Pulmonary artery endothelial cell (primary cell): ENCODE data around the gene MXD3. TPM values are rescaled to one million over a fixed set of nuclear protein-coding genes. Genes with fewer than 3 reads are reported as not detected.
"Not testable (repeated sequence)": the region's sequence is repeated elsewhere in the genome, so short reads cannot be mapped to it uniquely, and the experiment has no call there.

ENCODE experiments used
- DNase-seq: peaks from one replicate; pipeline ENCODE4 v3.0.0-alpha.2; 2011; ENCODE audit warnings: low read depth, low spot score
- total RNA-seq: library from RNA; depleted of rRNA; stranded (reverse); fragments of >200 nt; gene quantifications from 2 replicates; pipeline ENCODE4 v1.2.3, GENCODE V29; 2014

MXD3 gene
- total RNA-seq, 1 donor from 2014 or later = 14.0 TPM

DNA sequence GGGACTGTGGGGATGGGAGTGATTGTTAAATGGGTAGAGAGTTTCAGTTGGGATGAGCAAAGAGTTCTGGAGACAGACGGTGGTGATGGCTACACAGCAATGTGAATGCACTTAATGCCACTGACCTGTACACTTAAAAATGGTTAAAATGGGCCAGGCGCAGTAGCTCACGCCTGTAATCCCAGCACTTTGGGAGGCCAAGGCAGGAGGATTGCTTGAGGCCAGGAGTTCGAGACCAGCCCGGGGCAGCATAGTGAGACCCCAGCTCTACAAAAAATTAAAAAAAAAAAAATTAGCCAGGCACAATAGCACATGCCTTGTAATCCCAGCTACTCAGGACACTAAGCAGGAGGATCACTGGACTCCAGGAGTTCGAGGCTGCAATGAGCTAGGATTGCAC lies 32.1 kb upstream of the MXD3 start:
- no peak for DNase-seq

DNA sequence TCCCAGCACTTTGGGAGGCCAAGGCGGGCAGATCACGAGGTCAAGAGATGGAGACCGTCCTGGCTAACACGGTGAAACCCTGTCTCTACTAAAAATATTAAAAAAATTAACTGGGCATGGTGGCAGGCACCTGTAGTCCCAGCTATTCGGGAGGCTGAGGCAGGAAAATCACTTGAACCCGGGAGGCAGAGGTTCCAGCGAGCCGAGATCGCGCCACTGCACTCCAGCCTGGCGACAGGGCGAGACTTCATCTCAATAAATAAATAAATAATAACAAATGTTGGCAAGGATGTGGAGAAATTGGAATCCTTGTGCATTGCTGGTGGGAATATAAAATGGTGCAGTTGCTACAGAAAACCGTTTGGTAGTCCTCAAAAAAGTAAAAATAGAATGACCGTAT lies 31.3 kb upstream of the MXD3 start:
- DNase-seq = not testable (repeated sequence)

DNA sequence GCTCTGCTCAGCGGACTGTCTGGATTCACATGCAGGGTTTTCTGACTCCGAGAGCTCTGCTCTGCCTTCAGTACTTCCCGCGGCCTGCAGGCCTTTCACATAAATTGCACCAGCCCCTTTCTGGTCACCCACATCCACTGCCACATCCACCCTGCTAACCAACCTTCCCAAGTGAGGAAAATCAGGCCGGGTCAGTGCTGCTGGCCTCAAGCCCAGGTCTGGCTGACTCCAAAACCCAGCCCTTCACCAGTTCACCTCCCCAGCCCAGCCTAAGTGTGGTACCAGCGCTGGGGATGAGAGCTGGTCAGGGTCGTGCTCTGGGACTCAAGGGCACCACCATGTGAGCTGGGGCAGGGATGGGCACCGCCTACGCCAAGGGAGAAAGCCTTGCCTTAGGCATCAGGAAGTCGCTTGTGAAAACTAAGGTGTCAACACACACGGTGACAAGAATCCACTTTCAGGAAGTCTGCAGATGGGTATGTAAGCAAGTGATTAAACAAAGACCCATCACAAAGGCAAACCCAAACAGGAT lies 27.5 kb upstream of the MXD3 start:
- DNase-seq = no peak

DNA sequence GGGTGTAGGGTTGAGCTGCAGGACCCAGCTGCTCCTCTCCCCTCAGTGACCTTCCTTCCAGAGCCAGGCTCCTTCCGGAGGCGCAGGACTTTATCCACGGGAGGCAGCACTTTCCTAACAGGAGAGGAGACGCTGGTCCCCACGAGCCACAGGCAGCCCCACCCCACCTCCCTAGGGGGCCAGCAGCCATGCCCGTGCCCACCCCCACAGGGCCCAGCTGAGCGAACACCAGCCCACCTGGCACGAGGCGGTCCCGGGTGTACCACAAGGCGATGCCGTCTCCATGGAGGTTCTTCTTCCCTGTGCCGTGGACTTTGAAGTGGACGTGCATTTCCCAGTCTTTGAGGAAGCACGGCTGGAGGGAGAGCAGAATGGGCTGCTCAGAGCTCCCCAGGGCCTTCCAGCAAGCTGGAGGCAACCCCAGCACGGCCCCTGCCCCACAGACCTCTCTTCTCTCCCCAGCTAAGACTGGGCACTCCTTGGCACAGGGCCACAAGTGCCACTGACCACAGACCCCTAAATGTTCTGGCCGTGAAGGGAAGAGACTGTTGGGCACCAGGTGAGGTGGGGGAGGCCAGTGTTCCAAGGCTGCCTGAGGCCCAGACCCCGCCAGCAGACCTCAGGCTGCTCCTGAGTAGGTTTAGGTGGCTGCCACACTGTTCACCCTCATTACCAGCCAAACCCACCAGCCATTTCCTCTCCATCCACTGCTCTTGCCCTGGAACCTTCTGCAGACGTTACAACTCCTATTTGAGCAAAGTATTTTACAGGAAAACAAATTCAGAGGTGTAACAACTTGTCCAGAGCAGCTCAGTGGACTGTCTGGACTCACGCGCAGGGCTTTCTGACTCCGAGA lies 26.8 kb upstream of the MXD3 start:
- DNase-seq = no peak

DNA sequence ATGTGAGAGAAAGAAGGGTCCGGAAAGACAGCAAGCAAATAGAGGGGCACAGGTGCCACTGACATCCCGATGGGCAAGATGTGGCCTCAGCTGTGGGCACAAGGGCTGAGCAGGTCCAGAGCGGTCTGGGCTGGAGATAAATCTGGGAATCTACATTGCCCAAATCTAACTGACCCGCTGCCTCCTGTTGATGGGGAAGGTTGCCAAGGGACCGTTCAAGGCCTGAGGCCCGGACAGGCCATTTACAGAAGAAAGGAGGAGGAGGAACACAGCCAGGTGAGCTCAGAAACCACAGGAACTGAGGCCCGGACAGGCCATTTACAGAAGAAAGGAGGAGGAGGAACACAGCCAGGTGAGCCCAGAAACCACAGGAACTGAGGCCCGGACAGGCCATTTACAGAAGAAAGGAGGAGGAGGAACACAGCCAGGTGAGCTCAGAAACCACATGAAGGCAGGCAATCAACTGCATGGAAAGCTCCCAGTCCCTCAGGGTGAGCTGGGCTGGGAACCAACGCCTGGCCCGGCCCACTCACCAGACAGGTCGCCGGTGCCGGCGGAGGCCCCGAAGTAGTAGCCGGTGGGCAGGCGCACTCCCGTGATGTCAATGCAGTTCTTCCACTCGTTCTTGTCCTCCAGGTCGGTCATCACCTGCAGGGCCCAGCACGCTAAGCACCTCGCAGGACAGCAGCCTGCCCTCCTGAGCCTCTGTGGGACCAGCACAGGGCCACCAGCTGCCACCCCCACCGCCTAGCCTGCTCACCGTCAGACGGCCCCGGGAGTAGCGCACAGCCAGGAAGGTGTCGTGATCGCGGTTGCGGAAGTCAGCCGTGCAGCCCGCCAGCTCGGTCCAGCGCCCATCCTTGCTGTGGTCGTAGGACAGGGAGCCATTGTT lies 25.2 kb upstream of the MXD3 start:
- no peak for DNase-seq

DNA sequence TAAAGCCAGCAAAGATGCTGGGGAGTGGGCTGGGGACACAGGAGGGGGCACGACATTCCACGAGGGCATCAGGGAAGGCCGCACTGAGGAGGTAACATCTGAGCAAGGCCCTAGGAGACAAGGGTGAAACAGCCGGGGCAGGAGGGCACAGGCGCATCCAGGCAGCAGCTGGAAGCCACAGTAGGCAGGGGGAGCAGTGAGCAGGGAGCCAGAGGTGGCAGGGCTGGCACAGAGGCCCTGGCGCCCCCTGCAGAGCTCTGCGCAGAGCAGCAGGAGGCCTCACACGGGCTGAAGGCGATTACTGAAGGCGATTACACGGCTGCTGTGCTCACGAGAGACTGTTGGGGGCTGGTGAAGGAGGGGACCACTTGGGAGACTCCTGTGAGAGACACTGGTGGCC lies 24.4 kb upstream of the MXD3 start:
- no peak for DNase-seq

DNA sequence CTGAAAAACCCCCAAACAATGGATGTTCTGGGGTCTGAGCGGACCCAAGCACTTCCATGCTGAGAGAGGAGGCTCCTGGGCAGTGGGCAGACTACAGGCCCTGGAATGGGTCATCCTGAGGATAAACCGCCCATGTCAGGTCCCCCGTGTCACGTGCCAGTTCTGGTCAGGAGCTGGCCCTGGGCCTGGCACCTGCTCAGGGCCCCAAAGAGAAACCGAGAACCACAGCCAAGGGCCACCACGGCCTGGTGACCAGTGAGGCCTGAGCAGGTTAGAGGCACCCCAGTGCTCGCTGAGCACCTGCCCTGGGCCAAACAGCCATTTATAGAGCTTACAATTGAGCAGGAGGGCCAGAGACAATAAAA lies 24.0 kb upstream of the MXD3 start:
- DNase-seq = no peak

DNA sequence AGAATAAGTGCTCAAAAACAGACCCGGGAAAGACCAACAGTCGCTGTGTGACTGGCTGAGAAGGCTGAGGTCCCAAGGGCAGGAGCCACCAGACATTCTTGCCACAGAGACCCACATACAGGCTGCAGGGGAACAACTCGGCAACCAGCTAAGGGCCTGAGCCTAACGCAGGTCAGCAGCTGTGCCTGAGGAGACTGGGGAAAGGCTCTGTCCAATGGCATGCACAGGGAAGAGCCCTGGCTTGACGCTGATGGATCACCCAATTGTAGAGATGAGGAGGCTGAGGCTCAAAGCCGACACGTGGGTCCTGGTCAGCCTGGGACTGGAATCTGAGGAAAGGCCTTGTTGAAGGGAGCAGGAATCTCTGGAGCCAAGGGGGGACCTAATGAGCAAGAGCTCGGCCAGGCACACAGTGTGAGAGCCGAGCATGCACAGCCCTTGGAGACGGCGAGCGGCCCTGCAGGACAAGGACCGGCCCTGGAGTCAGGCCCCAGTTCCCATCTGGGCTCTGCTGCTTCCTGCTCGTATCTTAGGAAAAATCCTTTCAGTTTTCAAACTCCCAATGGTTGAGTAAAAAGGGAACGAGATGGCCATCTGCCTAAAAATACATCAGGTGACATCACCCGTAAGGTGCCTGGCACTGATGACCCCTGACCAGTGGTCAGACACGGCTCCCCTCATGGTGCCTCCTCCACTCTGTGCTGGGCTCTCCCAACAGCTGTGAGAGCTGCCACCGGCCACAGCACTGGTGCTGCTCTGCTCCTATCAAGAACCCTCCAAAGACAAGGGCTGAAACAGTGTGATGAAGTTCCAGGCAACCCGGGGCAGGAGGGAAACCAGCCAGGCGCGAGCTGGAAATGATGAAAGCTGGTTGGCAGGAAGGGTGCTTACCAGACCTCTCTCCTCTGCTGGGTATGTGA lies 23.3 kb upstream of the MXD3 start:
- no peak for DNase-seq

DNA sequence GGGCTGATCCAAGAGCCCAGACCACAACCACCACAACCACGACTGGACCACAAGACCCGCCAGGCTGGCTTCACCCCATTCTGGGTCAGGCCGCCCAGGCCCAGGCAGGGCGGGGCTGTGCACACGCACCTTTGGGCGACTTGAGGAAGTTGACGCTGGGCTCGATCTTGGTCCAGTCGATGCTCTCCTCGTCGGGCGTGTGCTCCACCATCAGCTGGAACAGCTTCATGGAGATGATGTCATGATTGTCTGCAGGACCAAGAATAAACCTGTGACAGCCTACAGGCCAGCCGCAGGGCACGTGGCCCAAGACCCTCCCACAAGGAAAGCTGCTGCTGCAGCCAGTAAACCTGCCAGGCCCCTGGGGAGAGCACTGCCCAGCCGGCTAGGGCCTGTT lies 22.5 kb upstream of the MXD3 start:
- DNase-seq = no peak

DNA sequence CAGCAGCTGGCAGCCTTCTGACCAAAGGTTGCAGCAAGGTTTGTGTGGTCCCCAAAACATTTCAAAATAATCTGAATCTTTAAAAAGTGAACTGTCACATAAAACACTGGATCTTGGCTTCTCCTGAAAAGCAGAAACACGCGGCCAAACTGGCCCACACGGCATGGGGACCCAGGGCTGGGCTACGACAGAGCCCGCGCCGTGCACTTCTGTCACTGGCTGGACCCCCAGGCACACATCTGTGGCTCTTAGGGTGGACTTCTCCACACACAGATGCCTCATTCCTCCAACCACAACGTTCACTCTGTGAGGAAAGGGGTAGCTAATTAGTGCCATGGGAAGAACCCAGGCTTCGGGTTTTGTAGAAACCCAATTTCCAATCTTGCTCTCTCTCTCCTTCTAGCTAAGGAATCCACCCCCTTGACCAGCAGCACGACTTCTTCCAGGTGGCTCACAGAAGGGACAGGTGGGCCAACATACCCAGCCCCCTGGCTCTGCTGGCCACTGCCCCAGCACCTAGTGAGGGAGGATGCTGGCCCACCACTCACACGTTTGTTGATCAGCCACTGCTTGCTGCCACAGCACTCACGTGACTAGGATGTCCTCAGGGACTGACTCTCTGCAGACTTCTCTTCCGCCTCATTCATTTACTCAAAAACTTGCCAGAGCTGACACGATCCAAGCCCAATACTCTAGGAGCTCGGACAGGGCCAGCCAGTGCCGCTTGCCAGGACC lies 21.9 kb upstream of the MXD3 start:
- DNase-seq = no peak

DNA sequence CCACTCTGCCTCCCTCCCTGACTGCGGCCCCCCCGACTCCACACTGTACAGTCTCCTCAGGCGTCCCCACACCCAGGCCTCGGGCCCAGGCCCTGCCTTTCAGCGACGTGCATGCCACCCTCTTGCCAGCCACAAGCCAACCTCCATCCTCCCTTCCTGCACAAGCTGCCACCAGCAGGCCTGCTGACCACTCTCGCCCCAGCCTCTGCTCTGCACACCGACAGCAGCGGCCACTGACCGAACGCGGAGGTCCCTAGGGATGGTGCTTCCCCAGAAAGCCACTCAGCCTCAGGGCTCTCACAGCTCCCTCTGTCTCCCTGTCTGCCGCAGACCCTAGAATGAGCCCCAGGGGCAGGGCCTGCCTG lies 21.2 kb upstream of the MXD3 start:
- DNase-seq = no peak

DNA sequence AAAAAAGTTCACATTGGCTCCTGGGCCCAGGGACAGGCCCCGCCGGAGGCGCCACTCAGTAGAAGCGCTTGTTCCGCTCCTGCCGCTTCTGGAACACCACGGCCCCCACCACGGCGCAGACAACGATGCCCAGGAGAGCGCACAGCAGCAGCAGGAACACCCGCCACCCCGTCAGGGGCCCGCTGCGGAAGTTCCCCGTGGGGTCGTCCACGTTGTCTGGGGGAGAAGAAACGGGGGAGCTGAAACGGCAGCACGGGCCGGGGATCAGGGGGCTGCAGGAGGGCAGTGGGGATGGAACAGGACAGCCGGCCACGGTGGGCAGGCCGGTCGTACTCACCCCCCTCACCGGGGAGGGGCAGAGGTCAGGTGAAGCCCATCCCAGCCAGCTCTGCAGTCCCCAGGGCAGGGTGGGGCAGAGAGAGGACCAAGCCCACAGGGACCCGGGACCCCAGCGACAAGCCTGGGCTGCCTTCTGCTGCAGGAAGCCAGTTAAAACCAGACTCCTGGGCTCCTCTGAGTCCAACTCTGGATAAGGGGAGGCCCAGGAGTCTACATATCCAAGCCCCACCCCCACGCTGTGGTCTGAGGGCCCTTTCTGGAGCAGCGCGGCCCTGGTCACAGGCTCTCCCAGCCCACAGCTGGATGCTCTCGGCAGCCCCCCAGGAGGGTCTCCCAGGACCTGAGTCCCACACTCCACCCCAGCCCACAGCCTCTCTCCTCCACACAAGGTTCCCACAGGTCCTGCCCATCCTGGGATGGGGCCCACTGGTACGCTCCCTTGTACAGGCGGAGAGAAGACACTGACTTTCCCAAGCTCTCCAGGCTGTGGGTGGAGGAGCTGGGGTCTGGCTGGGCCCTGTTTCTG lies 20.6 kb upstream of the MXD3 start:
- DNase-seq = no peak

DNA sequence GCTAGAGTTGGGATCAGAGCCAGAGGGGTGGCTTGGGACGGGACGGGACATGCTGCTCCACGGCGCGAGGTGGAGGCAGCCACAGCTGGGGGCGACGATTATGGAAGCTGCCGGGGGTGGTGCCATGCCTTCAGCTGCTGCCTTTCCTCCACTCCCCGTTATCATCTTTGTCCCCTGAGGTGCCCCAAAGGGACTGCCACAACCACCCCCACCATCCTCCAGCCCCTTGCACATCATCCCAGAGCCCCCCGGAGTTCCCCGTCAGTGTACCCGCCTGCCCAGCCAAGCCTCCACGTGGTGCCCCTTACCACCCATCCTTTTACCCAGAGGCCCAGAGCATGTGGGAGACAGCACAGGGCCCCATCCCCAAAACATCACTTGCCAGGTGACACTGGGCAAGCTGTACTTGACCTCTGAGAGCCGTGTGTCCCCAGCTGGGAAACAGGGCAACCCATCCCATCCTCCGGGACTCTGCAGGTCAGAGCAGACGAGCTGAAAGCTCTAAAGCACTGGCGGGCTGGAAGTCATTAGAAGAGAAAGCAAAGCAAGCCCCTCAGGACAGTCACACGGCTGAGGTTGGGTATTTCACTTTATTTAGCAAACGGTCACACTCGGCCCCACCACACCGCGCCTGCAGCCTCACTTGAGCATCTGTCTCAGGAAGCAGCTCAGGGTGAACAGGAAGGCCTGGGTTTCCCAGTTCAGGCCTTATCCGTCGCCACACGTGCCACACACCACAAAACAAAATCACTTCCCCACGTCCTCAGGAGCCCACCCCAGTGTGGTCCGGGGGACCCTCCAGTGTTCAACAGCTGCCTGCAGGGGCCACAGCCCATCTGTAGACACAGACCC lies 19.5 kb upstream of the MXD3 start:
- DNase-seq = no peak

DNA sequence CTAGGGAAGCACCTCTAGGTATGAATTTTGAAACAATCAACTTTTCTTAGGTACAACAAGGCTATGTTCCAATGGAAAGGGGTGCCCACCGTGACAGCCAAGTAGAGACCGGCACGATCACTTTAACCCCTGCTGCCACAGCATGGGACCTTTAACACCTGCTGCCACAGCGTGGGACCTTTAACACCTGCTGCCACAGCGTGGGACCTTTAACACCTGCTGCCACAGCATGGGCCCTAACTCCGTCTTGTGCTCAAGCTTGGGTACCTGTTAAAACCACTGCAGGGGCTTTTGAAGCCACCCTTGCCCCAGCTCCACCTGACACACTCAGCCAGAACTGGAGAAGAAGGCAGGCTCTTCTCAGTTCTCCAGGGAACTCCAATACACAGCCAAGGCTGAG lies 18.2 kb upstream of the MXD3 start:
- no peak for DNase-seq

DNA sequence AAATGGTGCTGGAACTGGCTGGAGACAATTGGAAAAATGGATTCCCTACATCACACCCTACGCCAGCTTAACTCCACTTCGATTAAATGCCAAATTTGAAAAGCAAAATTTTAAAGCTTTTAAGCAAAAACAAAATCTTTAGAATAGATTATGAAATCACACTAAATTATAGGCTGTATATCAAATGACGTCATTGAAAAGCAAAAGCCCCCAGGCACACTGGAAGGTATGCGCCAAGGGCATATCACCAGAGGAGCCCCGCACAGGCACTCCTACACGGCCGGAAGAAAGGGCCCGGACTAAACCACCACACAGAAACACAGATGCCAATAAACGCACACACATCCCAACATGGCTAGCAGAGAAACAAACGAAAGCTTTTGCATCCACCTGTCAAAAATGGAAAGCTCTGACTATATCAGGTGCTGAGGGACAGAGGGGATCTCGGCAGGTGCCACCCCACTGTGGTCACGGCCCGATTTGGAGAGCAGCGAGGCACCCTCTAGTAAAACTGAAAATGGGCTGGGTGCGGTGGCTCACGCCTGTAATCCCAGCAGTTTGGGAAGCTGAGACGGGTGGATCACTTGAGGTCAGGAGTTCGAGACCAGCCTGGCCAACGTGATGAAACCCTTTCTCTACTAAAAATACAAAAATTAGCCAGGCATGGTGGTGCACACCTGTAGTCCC lies 17.0 kb upstream of the MXD3 start:
- no peak for DNase-seq

DNA sequence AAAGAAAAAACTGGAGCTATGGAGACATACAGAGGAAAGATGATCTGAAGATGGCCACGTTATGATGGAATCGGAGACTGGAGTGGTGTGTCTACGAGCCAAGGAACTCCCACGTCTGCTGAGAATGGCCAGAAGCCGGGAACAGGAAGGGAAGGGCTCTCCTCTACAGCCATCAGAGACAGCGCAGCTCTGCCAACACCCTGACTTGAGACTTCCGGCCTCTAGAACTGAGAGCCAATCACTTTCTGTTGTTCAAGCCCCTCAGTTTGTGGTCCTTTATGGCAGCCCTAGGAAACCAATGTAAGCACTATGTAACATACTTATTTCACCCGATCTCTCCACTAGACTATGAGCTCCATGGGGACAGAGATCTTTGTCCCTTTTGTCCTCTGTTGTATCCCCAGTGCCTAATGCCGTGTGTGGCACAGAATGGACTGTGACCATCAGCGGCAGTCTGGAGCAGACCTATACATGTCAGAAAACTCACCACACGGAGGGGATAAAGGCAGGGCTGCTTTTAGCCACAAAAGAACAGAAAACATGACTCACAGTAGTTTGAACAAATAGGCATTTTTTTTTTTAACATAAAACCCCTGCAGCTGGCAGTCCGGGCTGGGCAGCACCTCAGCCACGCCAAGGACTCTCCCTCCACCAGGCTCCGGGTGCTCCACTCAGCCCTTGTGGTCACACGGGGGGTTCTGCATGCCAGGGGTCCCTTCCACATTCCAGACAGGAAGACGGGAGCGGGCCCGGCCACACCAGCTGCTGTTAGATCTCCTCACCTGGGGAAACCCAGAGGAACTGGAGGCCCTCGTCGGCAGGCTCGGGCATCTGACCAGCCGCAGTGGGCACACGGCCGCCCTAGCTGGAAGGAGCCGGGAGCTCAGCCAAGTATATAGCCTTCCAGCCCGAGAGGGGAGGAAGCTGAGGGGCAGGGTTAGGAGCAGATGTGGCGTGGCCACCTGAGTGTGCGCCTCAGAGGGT lies 16.1 kb upstream of the MXD3 start:
- no peak for DNase-seq

DNA sequence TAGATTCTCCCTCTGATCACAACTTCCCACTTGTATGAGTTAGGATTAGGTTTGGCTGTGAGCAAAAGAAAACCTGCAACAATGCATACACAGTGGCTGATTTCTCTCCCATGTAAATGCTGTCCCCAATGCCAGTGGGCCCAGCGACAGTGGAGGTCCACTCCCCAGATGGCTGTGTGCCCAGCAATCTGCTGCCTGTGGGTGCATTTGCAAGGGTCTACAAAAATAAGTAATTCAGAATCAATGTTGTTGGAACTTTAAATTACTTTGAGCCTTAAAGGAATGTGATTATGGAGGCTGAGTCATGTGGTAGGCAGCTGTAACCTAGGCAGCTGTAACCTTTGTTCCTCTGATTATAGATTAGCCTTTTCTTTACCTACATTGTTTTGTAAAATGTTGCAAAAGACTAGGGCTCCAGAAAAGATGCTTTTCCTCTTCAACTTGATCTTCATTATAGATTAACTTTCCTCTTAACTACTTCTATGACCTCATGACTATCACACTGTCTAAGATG lies 14.2 kb upstream of the MXD3 start:
- DNase-seq = no peak
